Measurements from ENCODE around the gene PID1.

The PID1 gene

GRCh38 chr2:229022071-229022470 is 249.0 kb downstream of the PID1 start:
- DNase-seq (ENCODE audit: low read depth) = no peak

DNA sequence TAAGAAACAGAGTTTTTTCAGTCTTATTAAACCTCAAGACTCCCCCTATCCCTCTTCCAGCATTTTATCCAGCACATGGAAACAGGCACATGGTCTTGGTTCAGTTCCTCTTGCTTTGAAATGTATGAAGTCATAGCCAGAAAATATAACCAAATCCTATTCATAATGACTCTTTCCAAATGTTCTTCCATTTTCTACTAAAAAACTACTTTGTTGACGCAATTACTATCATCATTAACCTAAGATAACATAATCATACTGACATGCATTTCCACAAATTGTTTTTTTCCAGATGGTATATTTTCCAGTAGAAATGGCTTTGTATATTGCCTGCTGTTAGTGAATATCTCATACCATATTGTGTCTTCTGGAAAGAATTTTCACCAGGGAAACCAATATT is 261.3 kb downstream of the PID1 start:
- DNase-seq (ENCODE audit: low read depth) = no peak

GRCh38 chr2:229003256-229003655 is 267.8 kb downstream of the PID1 start:
- DNase-seq (ENCODE audit: low read depth) = no peak

DNA sequence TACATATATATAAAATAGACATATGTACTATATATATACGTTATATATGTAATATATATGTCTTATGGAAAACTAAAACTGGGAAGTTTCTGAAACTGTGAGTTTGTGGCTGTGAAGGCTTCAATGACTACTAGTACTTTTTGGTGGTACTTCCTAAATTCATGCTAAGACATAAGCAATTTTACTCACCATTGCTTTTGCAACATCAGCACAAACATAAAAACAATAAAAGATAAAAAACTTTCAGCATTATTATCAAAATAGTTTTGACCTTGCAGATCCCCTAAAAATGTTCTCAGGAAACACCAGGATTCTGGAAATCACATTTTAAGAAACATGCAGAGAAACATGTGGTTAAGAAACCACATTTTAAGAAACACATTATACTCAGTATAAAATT is 269.9 kb downstream of the PID1 start:
- DNase-seq (ENCODE audit: low read depth) = no peak

DNA sequence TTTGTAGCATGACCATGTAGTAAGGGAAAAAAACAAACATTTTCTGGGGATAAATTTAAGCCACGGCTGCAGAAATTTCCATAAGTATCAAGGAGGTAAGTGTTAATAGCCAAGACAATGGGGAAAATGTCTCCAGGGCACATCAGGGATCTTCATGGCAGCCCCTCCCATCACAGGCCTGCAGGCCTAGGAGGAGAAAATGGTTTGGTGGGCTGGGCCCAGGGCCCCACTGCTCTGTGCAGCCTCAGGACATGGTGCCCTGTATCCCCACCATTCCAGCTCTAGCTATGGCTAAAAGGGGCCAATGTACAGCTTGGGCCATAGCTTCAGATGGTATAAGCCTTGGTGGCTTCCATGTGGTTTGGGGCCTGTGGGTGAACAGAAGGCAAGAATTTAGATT is 271.8 kb downstream of the PID1 start:
- DNase-seq (ENCODE audit: low read depth) = no peak

DNA sequence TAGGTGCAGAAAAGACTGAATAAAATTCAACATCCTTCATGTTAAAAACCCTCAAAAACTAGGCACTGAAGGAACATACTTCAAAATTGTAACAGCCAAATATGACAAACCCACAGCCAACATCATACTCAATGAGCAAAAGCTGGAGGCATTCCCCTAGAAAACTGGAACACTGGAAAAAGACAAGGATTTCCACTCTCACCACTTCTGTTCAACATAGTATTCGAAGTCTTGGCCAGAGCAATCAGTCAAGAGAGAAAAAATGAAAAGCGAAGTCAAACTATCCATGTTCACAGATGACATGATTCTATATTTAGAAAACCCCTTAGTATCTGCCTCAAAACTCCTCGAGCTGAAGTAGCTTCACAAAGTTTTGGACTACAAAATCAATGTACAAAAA is 282.3 kb downstream of the PID1 start:
- no peak for DNase-seq (ENCODE audit: low read depth)

- DNase-seq (ENCODE audit: low read depth) = no peak
Observed at GRCh38 chr2:228987441-228988155, 283.5 kb downstream of the PID1 start.

- no peak for DNase-seq (ENCODE audit: low read depth)
Observed at GRCh38 chr2:228986961-228987360, 284.1 kb downstream of the PID1 start.

- DNase-seq (ENCODE audit: low read depth) = no peak
Observed at GRCh38 chr2:228983700-228984099, 287.4 kb downstream of the PID1 start.

- DNase-seq (ENCODE audit: low read depth) = no peak
Observed at GRCh38 chr2:228974169-228974568, 296.9 kb downstream of the PID1 start.
